Kidney epithelial cell (primary cell): ENCODE results near the gene FOXP2. TPM values are rescaled to one million over a fixed set of nuclear protein-coding genes. Genes with fewer than 3 reads are reported as not detected.

ENCODE experiments used
- DNase-seq: peaks from one replicate; pipeline ENCODE4 v3.0.0-alpha.2; 2010; ENCODE audit warnings: low read depth
- H3K27me3 ChIP-seq: 2 replicates; pipeline ENCODE4 v1.6.0; 2011; ENCODE audit warnings: low read length; ENCODE audit not compliant: control insufficient read depth, insufficient read depth
- H3K36me3 ChIP-seq: 2 replicates; pipeline ENCODE4 v1.5.1; 2011; ENCODE audit warnings: low read length; ENCODE audit not compliant: control insufficient read depth, insufficient read depth
- H3K4me3 ChIP-seq: 2 replicates; pipeline ENCODE4 v1.5.1; 2011; ENCODE audit warnings: low read depth, mild to moderate bottlenecking, control low read depth, low read length
- CTCF ChIP-seq: IDR thresholded peaks from 2 replicates; pipeline ENCODE4 v1.5.1; 2011; ENCODE audit warnings: mild to moderate bottlenecking, moderate library complexity, low read length, control low read depth, inconsistent platforms; ENCODE audit not compliant: insufficient read depth, poor library complexity, severe bottlenecking
- total RNA-seq: library from RNA; depleted of rRNA; stranded (reverse); fragments of >200 nt; gene quantifications from 2 replicates; pipeline ENCODE4 v1.2.3, GENCODE V29; 2015

The FOXP2 gene
- 0.14 and 0.25 TPM in 2 replicates for total RNA-seq

- H3K36me3 ChIP-seq = no peaks in the 10 kb centered on the region
- DNase-seq = no peak
- no peak for TF ChIP-seq CTCF
- no peak within 1 kb of the TSS for H3K4me3 ChIP-seq
- peaks cover 2% of the 10 kb centered on the region for H3K27me3 ChIP-seq
Measured at GRCh38 chr7:114414156-114415063, at the start of gene FOXP2. FOXP2 (plus strand) TSS chr7:114414815; CDS start chr7:114426512, 11,697 bp downstream.

- no peak for TF ChIP-seq CTCF
- DNase-seq = no peak
- H3K36me3 ChIP-seq = no peaks in the 10 kb centered on the region
Measured at GRCh38 chr7:114365791-114366190, 48.8 kb upstream of the FOXP2 start.

GRCh38 chr7:114368492-114368891, 46.1 kb upstream of the FOXP2 start:
- Histone ChIP-seq H3K4me3 (no peak overlapping the region), H3K36me3 (no peaks in the 10 kb centered on the region), H3K27me3 (no peaks in the 10 kb centered on the region)
- no peak for TF ChIP-seq CTCF
- no peak for DNase-seq

More at GRCh38 chr7:114365791-114366190, 48.8 kb upstream of the FOXP2 start:
- H3K27me3 ChIP-seq = no peaks in the 10 kb centered on the region
- H3K4me3 ChIP-seq = no peak overlapping the region

- TF ChIP-seq CTCF = no peak
- Histone ChIP-seq H3K36me3 (no peaks in the 10 kb centered on the region), H3K27me3 (no peaks in the 10 kb centered on the region), H3K4me3 (no peak overlapping the region)
- DNase-seq = no peak
Measured at GRCh38 chr7:114369294-114369693, 45.3 kb upstream of the FOXP2 start.

GRCh38 chr7:114372619-114373018, 42.0 kb upstream of the FOXP2 start:
- H3K36me3 ChIP-seq = no peaks in the 10 kb centered on the region
- no peak for DNase-seq
- H3K27me3 ChIP-seq = no peaks in the 10 kb centered on the region
- no peak overlapping the region for H3K4me3 ChIP-seq
- TF ChIP-seq CTCF = no peak
